Hippocampal formation (tissue), 2 donors: Measurements from ENCODE around the gene PPP1R9B.
A peak's percentile ranks its signal among the peaks of the same experiment; 100 is the strongest.

Source experiments
- DNase-seq, 2 donors: peaks; one replicate each; lab custom pipeline; 2025; lab: John Stamatoyannopoulos, UW

Gene PPP1R9B

GRCh38 chr17:50125420-50125997 lies 25.0 kb downstream of the PPP1R9B start:
- peak in 1 of 2 donors; percentile 19 for DNase-seq

GRCh38 chr17:50123649-50124349 lies 26.7 kb downstream of the PPP1R9B start:
- DNase-seq, result no peak

- no peak for DNase-seq
Observed at GRCh38 chr17:50122945-50123344, 27.5 kb downstream of the PPP1R9B start.

- no peak for DNase-seq
Observed at GRCh38 chr17:50120475-50121253, 29.8 kb downstream of the PPP1R9B start.

- no peak for DNase-seq
Observed at GRCh38 chr17:50118828-50119218, 31.7 kb downstream of the PPP1R9B start.

- DNase-seq, result no peak
Observed at GRCh38 chr17:50118076-50118827, 32.2 kb downstream of the PPP1R9B start.

- no peak for DNase-seq
Observed at GRCh38 chr17:50117202-50118051, 33.0 kb downstream of the PPP1R9B start.

GRCh38 chr17:50115756-50116155 lies 34.7 kb downstream of the PPP1R9B start:
- DNase-seq, result no peak

GRCh38 chr17:50114849-50115357 lies 35.6 kb downstream of the PPP1R9B start:
- peak in 1 of 2 donors; percentile 32 for DNase-seq

GRCh38 chr17:50114401-50114800 lies 36.1 kb downstream of the PPP1R9B start:
- no peak for DNase-seq

- DNase-seq, result no peak
Observed at GRCh38 chr17:50113624-50114320, 36.7 kb downstream of the PPP1R9B start.

- no peak for DNase-seq
Observed at GRCh38 chr17:50112694-50113093, 37.8 kb downstream of the PPP1R9B start.

- DNase-seq, result peak in 1 of 2 donors; percentile 25
Observed at GRCh38 chr17:50111673-50112655, 38.5 kb downstream of the PPP1R9B start.

GRCh38 chr17:50110591-50111349 lies 39.7 kb downstream of the PPP1R9B start:
- DNase-seq, result no peak

GRCh38 chr17:50109785-50110184 lies 40.7 kb downstream of the PPP1R9B start:
- no peak for DNase-seq

GRCh38 chr17:50109207-50109606 lies 41.3 kb downstream of the PPP1R9B start:
- DNase-seq, result no peak

- DNase-seq, result no peak
Observed at GRCh38 chr17:50108556-50108955, 41.9 kb downstream of the PPP1R9B start.

- no peak for DNase-seq
Observed at GRCh38 chr17:50107790-50108414, 42.6 kb downstream of the PPP1R9B start.
